Activated naive CD8-positive, alpha-beta T cell treated with anti-CD3 and anti-CD28 coated beads, Interleukin-2, amount 10 ng/mL, durations not matched to agents 7 days and 5 days (primary cell): ENCODE data around the gene CBFA2T3. TPM values are rescaled to one million over a fixed set of nuclear protein-coding genes. Genes with fewer than 3 reads are reported as not detected.

ENCODE experiments used
- ATAC-seq: fragments of 150-1000 bp; cut with Tn5 transposase; one replicate; pipeline ENCODE4 v1.10.0; 2021; ENCODE audit warnings: low read depth, moderate library complexity
- POLR2A ChIA-PET: fragments of 350-600 bp; sonication (Branson Sonifier 250); formaldehyde crosslinking; loops from one replicate; lab custom pipeline; 2021; ENCODE audit warnings: antibody characterized with exemption; lab: Charles Lee
- DNase-seq: peaks from one replicate; pipeline ENCODE4 v3.0.0; 2021
- H3K27ac Mint-ChIP-seq: one replicate; pipeline ENCODE4 v1.8.0; 2022; ENCODE audit warnings: mild to moderate bottlenecking, mixed read lengths
- H3K27me3 Mint-ChIP-seq: one replicate; pipeline ENCODE4 v1.8.0; 2022; ENCODE audit warnings: mild to moderate bottlenecking, moderate library complexity, mixed read lengths
- H3K36me3 Mint-ChIP-seq: one replicate; pipeline ENCODE4 v1.8.0; 2021; ENCODE audit warnings: mild to moderate bottlenecking, mixed read lengths
- H3K4me1 Mint-ChIP-seq: one replicate; pipeline ENCODE4 v1.8.0; 2021; ENCODE audit warnings: mixed read lengths
- H3K4me3 Mint-ChIP-seq: one replicate; pipeline ENCODE4 v1.8.0; 2022; ENCODE audit warnings: mild to moderate bottlenecking, moderate library complexity, mixed read lengths
- H3K9me3 Mint-ChIP-seq: one replicate; pipeline ENCODE4 v1.8.0; 2021; ENCODE audit warnings: mixed read lengths
- total RNA-seq, 2 experiments: library from RNA; stranded (reverse); gene quantifications; one replicate each; pipeline ENCODE4 v1.2.3, GENCODE V29; 2021

The CBFA2T3 gene
- total RNA-seq, 2 experiments from 2014 or later, result 0.08 to 0.26 TPM

DNA sequence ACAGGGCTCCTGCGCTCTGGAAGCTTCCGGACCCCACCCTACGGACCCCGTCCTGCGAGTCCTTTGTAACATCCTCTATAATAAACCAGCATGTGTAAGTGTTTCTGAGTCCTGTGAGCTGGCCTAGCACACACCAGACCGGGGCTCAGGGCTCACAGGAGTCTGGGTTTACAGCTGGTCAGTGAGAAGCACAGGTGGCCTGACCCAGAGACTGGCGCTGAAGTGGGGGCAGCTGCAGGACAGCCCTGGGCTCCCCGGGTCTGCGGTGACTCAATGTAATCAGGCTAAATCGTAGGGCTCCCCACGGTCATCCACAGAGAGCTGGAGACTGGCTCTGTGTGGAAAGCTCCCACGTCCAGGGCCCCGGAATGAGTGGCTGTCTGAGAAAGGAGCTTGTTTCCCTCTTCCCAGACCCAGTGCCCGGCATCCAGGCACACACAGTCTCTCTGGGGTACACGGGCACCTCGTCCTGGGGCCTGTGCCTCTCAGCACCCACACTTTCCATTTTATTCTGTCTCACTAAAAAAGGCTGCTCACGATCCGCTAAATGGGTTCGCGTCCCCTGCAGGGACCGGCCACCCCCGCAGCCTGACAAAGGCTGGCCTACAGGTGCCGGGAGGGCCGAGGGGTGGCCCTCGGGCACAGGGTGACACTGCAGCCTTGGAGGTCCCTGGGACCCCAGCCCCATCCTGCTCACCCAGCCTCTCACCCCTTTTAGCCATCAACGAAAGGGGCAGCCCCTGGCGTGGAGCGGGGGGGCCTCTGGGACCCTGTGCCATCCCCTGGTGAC, 18.9 kb upstream of the CBFA2T3 start:
- Mint-ChIP-seq H3K27me3 (peaks cover 4% of the 10 kb centered on the region), H3K9me3 (peaks cover 17% of the 10 kb centered on the region), H3K27ac (no peak overlapping the region), H3K4me3 (no peak overlapping the region), H3K36me3 (peaks cover 7% of the 10 kb centered on the region), H3K4me1 (peaks cover 2% of the 10 kb centered on the region)
- DNase-seq, result no peak
- POLR2A ChIA-PET, result no interaction called here
- no peak for ATAC-seq

DNA sequence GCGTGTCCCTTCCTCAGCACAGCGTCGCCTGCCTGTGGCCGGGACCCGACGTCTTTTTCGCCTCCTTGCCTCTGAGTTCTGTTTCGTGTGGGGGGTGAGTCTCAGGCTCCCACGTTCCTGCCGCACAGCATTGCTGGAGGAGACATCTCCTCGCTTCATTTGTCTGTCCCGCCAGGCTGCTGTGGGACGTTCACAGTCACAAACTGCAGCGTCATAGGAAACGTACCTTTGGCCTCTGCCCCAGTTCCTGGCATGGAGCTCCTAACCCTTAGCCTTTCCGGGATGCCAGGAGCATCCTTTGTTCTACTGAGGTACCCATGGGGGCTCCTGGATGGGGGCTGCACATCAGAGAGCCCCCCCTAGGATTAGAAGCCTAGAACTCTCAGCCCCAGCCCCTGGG, 18.2 kb upstream of the CBFA2T3 start:
- Mint-ChIP-seq H3K4me3 (no peak overlapping the region), H3K27ac (peak overlapping the region; percentile 72), H3K9me3 (peaks cover 17% of the 10 kb centered on the region), H3K4me1 (peaks cover 2% of the 10 kb centered on the region), H3K36me3 (peaks cover 7% of the 10 kb centered on the region), H3K27me3 (peaks cover 4% of the 10 kb centered on the region)
- POLR2A ChIA-PET, result no interaction called here
- DNase-seq (no peak), ATAC-seq (no peak)

DNA sequence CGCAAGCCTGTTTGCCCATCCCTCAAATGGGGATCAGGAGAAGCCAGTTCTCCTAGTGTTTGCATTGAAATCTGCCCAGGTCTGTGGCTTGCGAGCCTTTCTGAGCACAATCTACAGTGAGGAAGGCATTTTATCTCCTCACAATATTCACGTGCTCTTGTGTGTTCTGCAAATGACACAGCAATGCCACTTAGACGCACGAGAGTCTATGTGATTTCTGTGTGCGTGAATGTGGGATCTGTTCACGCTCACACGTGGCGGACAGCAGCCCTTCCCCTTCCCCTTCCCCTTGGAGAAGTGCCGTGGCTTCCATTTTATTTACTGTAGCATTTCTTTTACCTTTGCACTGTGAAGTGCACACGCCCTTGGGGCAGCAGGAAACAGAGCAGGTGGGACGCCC, 17.7 kb upstream of the CBFA2T3 start:
- POLR2A ChIA-PET, result no interaction called here
- H3K27ac Mint-ChIP-seq, result no peak overlapping the region
- no peaks in the 10 kb centered on the region for H3K4me1 Mint-ChIP-seq
- H3K27me3 Mint-ChIP-seq, result peaks cover 4% of the 10 kb centered on the region
- peaks cover 5% of the 10 kb centered on the region for H3K36me3 Mint-ChIP-seq
- H3K9me3 Mint-ChIP-seq, result peaks cover 14% of the 10 kb centered on the region
- no peak overlapping the region for H3K4me3 Mint-ChIP-seq
- ATAC-seq (no peak), DNase-seq (no peak)

DNA sequence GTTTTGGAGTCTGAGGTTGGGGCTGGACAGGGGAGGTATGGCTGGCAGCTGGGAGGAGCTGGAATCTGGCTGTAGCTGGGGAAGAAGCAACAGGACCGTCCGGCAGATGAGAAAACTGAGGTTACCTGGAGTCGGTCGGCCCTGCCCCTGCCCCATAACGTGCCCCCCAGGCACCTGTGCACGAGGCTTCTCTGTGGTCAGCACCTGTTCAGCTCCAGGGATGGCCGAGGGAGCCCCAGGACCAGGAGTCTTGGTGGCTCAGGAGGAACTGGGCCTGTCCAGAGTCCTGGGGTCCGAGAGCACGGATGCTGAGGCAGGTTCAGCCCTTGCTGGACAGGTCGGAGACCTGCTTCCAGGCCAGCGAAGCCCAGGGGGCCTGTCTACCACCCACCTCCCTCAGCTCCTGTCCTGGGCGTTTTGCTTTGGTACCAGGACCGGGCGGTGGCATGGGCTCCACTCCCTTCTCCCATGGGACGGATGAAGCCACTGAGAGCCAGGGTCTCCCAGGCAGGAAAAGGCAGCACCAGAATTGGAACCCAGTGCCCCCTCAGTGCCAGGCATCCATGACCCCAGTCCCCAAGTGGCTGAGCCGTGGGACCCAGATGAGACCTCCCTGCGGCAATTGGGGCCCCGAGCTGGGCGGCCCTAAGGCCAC, 17.1 kb upstream of the CBFA2T3 start:
- H3K4me1 Mint-ChIP-seq, result no peaks in the 10 kb centered on the region
- POLR2A ChIA-PET, result no interaction called here

DNA sequence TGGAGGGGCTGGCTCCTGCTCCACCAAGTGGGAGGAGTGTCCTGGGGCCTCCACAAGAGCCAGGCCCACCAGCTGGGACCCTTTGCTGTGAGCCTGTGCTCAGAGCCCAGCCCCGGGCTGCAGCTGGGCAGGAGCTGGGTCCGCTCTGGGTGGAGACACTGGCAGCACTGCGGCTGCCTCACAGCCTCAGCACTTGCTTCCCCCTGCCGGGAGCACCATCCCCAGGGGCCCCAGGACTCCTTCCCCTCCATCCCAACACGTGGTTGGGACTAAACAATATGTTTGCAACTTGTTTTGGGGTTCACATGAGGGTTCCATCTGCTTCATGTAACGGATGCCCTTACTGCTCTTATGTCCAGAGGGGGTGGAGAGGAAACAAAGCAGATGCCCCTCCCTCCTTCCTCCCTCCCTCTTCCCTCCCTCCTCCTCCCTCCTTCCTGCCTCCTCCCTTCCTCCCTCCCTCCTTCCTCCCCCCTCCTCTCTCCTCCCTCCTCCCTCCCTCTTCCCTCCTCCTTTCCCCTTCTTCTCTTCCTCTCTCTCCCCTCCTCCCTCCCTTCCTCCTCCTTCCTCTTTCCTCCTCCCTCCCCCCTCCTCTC, 16.3 kb upstream of the CBFA2T3 start:
- Mint-ChIP-seq H3K9me3 (peaks cover 9% of the 10 kb centered on the region), H3K36me3 (peaks cover 2% of the 10 kb centered on the region), H3K27ac (no peak overlapping the region), H3K27me3 (peaks cover 2% of the 10 kb centered on the region), H3K4me3 (no peak overlapping the region), H3K4me1 (no peaks in the 10 kb centered on the region)
- no peak for ATAC-seq
- DNase-seq, result no peak
- POLR2A ChIA-PET, result no interaction called here

More for the DNA sequence above, 17.1 kb upstream of the CBFA2T3 start:
- Mint-ChIP-seq H3K4me3 (no peak overlapping the region), H3K9me3 (peaks cover 12% of the 10 kb centered on the region), H3K27me3 (peaks cover 2% of the 10 kb centered on the region), H3K27ac (no peak overlapping the region), H3K36me3 (peaks cover 2% of the 10 kb centered on the region)
- ATAC-seq, result no peak
- no peak for DNase-seq

DNA sequence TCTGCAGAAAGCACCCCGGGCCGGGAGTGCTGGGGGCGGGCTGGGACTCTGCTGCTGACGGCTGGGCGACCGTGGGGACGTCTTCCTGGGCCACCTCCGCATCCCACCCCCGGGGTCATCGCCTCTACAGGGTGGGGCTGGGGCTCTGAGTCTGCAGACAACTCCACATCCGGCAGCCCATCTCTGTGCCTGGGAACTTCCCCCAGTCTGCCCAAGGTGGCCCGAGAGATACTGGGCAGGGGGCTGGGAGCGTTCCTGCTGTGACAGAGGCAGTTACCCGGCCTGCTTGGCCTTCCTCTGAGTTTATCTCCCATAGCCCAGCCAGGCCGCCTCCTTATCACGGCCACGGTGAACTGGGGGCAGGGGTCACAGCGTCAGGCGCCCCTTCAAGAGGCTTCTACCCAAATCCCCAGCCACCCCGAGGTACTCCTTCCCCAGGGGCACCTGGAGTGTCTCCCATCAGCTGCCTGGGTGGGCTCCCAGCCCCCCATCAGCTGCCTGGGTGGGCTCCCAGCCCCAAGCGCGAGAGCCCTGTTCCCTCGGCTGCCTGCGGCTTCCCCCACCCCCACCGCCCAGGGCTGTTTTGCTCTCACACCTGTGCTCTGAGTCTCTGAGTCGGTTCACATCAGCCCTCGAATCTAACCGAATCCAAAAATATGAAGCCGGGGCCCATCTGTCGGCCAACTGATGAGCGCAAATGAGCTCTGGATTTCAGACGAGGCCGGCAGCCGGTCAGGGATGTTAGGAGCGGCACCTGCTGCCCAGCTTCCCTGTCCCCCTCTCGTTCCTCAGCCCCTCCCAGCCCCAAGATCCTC, 15.6 kb upstream of the CBFA2T3 start:
- Mint-ChIP-seq H3K36me3 (peaks cover under 1% of the 10 kb centered on the region), H3K27me3 (peaks cover 2% of the 10 kb centered on the region), H3K9me3 (peaks cover 5% of the 10 kb centered on the region), H3K4me3 (no peak overlapping the region), H3K4me1 (no peaks in the 10 kb centered on the region), H3K27ac (no peak overlapping the region)
- POLR2A ChIA-PET, result no interaction called here
- no peak for ATAC-seq
- DNase-seq, result no peak

DNA sequence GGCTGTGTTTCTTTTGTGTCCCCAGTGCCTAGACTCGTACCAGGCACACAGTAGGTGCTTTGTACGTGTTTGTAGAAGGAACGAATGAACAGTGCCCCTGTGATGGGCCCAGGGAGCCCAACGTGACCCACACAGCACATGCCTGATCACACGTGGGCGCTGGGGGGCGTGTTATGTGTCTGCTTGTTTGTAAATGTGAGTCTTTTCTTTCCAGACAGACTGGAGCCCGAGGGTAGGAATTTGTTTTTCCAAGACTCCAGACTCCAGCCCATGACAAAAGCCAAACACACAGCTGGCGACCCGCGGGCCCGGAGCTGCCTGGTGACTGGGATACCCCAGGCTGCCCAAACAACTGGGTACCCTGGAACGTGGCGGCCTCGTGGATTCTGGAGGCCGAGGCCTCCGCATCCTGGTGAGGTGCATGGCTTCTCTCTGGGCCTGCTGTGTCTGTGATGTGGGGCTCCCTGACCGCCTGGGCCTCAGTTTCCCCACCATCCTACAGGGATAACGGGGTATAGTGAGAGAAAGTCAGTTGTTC, 14.9 kb upstream of the CBFA2T3 start:
- Mint-ChIP-seq H3K9me3 (no peaks in the 10 kb centered on the region), H3K27me3 (peaks cover 4% of the 10 kb centered on the region), H3K36me3 (no peaks in the 10 kb centered on the region), H3K4me3 (no peak overlapping the region), H3K27ac (no peak overlapping the region), H3K4me1 (no peaks in the 10 kb centered on the region)
- POLR2A ChIA-PET, result no interaction called here
- no peak for DNase-seq
- ATAC-seq, result no peak

DNA sequence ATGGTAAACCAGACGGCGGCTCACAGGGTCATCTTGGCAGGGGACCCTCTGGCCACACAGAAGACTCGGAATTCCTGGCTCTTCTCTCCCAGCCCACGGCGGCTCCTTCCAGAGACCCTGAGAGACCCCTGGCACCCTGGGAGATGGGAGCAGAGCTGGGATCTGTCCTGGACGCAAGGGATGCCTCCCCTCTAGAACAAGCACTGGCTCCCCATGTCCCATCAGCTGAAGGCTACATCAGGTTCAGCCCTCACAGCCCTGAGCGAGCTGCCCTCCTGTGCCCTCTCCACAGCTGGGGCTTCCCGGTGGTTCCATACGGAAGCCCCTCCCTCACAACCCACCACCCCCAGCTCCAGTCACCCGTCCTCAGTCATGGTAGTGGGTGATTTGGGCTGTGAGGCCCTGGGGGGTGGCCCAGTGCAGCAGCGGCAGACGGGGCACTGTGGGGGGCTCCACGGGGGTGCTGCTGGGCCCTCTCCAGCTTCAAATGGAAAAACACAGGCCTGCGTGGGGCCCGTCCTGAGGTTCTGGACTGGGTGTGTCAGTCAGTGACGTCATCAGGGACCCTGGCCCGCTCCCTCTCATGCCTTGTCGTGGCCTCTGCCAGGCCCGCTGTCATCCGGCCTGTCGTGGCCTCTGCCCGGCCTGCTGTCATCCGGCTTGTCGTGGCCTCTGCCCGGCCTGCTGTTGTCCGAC, 13.0 kb upstream of the CBFA2T3 start:
- H3K36me3 Mint-ChIP-seq, result no peaks in the 10 kb centered on the region
- H3K9me3 Mint-ChIP-seq, result no peaks in the 10 kb centered on the region
- no peak overlapping the region for H3K4me3 Mint-ChIP-seq
- H3K27ac Mint-ChIP-seq, result no peak overlapping the region
- DNase-seq, result no peak
- H3K27me3 Mint-ChIP-seq, result peaks cover 5% of the 10 kb centered on the region
- POLR2A ChIA-PET, result interaction anchor here (0.5 kb wide), 1 partner anchor 409 kb away, joined by 3 read pairs; no protein-coding TSS in a partner anchor
- no peaks in the 10 kb centered on the region for H3K4me1 Mint-ChIP-seq
- no peak for ATAC-seq

DNA sequence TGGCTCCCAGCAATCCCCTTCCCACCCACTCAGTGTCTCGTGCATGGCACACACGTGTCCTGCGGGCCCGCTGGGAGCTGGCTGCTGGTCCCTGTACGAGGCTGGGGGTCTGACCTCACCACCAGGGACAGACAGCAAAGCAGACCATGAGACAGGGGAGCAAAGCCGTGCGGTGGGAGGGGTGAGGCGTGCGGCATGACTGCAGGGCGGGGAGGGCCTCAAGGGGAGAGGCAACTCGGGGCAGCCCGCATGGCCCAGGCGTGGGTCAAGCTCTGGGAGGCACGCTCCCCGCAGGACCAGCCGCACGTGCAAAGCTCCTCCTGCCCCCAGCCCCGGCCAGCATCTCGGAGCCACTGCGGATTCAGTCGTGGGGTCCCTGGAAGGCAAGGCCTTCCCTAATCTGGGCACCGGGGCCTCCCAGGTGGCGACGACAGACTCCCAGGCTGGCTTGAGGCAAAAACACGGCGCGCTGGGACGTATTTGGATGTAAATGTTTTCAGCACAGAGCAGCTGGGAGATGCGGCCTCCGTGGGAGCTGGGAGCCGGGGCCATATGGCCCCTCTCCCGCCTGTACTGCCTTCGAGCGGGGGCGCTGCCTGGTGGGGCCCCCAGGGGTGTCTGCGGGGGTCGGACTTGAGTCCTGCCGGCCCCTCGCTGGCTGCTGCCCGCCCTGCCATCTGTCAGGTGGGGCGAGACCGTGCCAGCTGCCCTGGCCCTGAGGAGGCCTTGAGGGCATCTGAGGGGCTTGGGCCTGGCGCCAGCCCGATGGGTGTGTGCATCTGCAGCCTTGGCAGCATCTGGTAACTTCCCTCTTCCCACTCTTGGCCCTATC, 12.2 kb upstream of the CBFA2T3 start:
- Mint-ChIP-seq H3K27ac (no peak overlapping the region), H3K9me3 (no peaks in the 10 kb centered on the region), H3K4me1 (no peaks in the 10 kb centered on the region), H3K27me3 (peaks cover 7% of the 10 kb centered on the region), H3K36me3 (no peaks in the 10 kb centered on the region), H3K4me3 (no peak overlapping the region)
- POLR2A ChIA-PET, result interaction anchor here (0.5 kb wide), 1 partner anchor 410 kb away, joined by 3 read pairs; no protein-coding TSS in a partner anchor
- DNase-seq (no peak), ATAC-seq (no peak)

DNA sequence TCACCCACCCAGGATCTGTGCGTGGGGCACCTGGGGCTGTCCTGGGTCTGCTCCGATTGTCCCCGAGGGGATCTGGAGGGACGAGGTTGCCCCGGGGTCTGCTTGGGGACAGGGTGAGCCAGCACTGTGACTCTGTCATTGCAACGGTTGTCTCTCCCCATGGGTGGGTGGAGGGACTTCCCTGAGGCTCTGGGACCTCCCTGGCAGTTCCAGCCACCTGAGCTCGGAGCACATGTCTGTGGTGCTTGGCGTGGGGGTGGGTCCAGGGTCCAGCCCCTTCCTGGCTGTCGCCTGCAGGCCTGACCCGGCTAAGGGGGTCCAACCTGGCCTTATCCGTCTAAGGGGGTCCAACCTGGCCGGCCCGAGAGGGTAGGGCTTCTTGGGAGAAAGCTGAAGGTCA, 8.5 kb upstream of the CBFA2T3 start:
- H3K4me3 Mint-ChIP-seq, result no peak overlapping the region
- ATAC-seq (no peak), DNase-seq (no peak)
- H3K27me3 Mint-ChIP-seq, result peaks cover 5% of the 10 kb centered on the region
- no peak overlapping the region for H3K27ac Mint-ChIP-seq
- H3K9me3 Mint-ChIP-seq, result no peaks in the 10 kb centered on the region
- no peaks in the 10 kb centered on the region for H3K4me1 Mint-ChIP-seq
- H3K36me3 Mint-ChIP-seq, result no peaks in the 10 kb centered on the region
- POLR2A ChIA-PET, result no interaction called here

DNA sequence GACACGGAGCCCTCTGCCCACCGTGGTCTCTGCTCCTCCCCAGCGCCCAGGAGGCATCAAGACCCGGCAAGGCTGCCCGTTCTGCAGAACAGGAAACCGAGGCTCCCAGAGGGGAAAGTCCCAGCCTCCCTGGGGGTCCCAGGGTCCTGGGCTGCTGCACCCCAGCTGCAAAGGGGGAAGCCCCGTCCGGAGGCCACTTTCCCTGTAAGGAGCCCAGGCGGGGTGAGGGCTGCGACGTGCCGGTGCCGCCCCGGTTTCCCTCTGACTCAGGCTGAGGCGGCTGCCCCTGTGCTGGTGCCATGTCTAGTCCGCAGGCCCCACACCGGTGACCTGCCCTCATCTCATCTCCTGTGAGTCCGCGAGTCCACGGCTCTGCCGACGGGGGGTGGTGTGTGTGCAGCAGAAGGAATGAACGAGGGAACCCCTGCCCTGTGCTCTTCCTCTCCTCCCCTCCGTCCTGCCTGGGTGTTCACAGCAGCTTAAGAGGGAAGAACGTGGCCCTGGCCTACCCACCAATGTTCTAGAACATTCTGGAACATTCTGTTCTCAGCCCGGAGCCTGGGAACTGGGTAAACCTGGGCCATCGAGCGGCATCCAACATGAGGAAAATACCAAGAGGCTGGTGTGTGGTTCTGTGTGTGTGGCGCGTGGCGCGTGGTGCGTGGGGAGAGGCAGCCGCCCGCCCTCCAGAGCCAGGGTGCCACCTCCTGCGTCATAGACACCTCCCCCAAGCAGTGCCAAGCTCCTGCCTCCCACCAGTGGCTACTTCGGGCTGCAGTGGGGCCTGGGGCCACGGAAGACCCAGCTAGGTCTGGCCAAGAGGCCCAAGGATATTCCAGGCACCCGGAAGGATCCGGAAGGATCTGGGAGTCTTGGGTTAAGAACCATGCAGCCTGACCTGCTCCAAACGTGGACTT, 7.0 kb upstream of the CBFA2T3 start:
- Mint-ChIP-seq H3K4me3 (no peak overlapping the region), H3K4me1 (no peaks in the 10 kb centered on the region), H3K9me3 (no peaks in the 10 kb centered on the region), H3K36me3 (no peaks in the 10 kb centered on the region), H3K27ac (no peak overlapping the region), H3K27me3 (peaks cover 5% of the 10 kb centered on the region)
- no peak for ATAC-seq
- DNase-seq, result no peak
- POLR2A ChIA-PET, result no interaction called here
